D721Med (cell line): ENCODE results near the gene RNGTT.

Experiments
- DNase-seq: peaks from one replicate; pipeline ENCODE4 v3.0.0; 2011; ENCODE audit warnings: low spot score; ENCODE audit not compliant: insufficient read length
- FAIRE-seq: peaks from 2 replicates; lab custom pipeline; 2011; peaks lifted over from hg19 to GRCh38; lab: Jason Lieb, UNC
- CTCF ChIP-seq: IDR thresholded peaks from 2 replicates; pipeline ENCODE4 v1.5.1; 2012; ENCODE audit warnings: mild to moderate bottlenecking, control low read depth; ENCODE audit not compliant: insufficient read depth; ENCODE audit errors: missing control alignments

Gene RNGTT

GRCh38 chr6:88679841-88680240 is 283.6 kb downstream of the RNGTT start:
- DNase-seq, result no peak
- FAIRE-seq, result no peak
- no peak for TF ChIP-seq CTCF

GRCh38 chr6:88677356-88677755 is 286.1 kb downstream of the RNGTT start:
- DNase-seq (no peak), FAIRE-seq (no peak)
- no peak for TF ChIP-seq CTCF

- DNase-seq (no peak), FAIRE-seq (no peak)
- TF ChIP-seq CTCF, result no peak
Measured at GRCh38 chr6:88671624-88672023, 291.8 kb downstream of the RNGTT start.

- no peak for FAIRE-seq
- no peak for TF ChIP-seq CTCF
- DNase-seq, result no peak
Measured at GRCh38 chr6:88670369-88670768, 293.0 kb downstream of the RNGTT start.

GRCh38 chr6:88669475-88669874 is 293.9 kb downstream of the RNGTT start:
- DNase-seq (no peak), FAIRE-seq (no peak)
- no peak for TF ChIP-seq CTCF

- DNase-seq (no peak), FAIRE-seq (no peak)
- TF ChIP-seq CTCF, result no peak
Measured at GRCh38 chr6:88666901-88667300, 296.5 kb downstream of the RNGTT start.

- TF ChIP-seq CTCF, result no peak
- DNase-seq, result no peak
- FAIRE-seq, result no peak
Measured at GRCh38 chr6:88665131-88665530, 298.3 kb downstream of the RNGTT start.
